GM19023 (cell line): ENCODE data around the gene AFAP1L2.

ENCODE experiments used
- ATAC-seq: cut with Tn5 transposase; IDR thresholded peaks from one replicate; pipeline ENCODE4 v1.9.1; 2021; ENCODE audit warnings: mild to moderate bottlenecking, moderate library complexity; ENCODE audit not compliant: unreplicated experiment

AFAP1L2 gene, protein sequence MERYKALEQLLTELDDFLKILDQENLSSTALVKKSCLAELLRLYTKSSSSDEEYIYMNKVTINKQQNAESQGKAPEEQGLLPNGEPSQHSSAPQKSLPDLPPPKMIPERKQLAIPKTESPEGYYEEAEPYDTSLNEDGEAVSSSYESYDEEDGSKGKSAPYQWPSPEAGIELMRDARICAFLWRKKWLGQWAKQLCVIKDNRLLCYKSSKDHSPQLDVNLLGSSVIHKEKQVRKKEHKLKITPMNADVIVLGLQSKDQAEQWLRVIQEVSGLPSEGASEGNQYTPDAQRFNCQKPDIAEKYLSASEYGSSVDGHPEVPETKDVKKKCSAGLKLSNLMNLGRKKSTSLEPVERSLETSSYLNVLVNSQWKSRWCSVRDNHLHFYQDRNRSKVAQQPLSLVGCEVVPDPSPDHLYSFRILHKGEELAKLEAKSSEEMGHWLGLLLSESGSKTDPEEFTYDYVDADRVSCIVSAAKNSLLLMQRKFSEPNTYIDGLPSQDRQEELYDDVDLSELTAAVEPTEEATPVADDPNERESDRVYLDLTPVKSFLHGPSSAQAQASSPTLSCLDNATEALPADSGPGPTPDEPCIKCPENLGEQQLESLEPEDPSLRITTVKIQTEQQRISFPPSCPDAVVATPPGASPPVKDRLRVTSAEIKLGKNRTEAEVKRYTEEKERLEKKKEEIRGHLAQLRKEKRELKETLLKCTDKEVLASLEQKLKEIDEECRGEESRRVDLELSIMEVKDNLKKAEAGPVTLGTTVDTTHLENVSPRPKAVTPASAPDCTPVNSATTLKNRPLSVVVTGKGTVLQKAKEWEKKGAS

GRCh38 chr10:114404171-114405010, at the start of gene AFAP1L2:
Gene AFAP1L2, minus strand, starts transcription at chr10:114404502. Its CDS starts 47 bp downstream, at chr10:114404455.
- no peak for ATAC-seq

- no peak for ATAC-seq
Measured at GRCh38 chr10:114453576-114453975, 49.3 kb upstream of the AFAP1L2 start.

- ATAC-seq: no peak
Measured at GRCh38 chr10:114448897-114449296, 44.6 kb upstream of the AFAP1L2 start.

- no peak for ATAC-seq
Measured at GRCh38 chr10:114445332-114445731, 41.0 kb upstream of the AFAP1L2 start.

GRCh38 chr10:114444819-114445218, 40.5 kb upstream of the AFAP1L2 start:
- no peak for ATAC-seq

DNA sequence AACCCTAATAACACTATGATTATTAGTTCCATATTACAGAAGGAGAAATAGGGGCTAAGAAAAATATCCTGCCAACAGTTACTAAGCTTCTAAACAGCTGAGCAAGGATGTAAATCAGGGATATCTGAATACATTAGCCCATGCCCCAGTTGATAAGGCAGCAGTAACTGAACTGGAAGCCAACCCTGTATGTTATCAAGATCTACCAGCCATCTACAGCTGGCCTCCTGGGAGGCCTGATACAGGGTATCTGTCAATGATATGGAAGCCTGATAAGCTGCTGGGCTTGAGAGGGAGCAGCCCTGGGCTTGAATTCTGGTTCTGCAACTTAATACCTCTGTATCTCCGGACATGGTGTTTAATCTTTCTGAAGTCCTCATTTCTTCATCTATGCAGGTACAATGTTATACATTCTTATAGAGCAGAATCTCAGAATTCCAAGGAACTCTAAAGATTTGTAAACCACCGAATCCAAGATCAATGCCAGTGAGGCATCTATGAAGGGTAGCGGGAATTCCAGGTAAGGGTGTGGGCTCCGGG, 37.9 kb upstream of the AFAP1L2 start:
- no peak for ATAC-seq

- ATAC-seq: no peak
Measured at GRCh38 chr10:114441107-114441506, 36.8 kb upstream of the AFAP1L2 start.

DNA sequence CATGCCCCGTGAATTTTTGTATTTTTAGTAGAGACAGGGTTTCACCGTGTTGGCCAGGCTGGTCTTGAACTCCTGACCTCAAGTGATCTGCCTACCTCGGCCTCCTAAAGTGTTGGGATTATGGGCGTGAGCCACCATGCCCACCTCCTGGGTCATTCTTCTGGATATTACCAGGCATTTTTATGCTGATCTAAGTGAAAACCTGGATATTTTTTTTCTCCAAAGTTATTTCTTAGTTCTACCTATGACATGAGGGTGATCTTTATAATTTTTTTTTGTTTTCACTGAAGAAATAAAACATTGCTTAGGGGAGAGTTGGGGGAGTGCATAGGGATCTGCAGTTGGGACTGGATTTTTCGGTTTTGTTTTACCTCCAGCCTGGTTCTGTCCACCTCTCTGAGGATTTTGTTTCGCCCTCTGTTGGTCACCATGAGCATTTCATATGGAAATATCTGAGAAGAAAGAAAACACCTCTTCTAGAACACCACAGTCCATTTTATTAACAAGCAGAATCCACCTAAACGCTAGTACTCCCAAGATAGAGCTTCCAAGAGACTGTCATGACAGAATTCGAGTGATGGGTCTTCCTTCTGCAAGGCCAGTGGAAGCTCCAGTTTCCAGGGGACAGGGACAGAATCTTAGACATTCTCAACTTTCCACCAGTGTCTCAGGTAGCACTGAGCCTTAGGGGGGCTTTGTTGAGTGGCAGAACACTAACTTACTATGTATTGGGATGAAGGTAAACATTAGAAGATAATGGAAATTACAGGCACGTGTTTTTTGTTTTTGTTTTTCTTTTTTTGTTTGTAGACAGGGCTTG, 33.4 kb upstream of the AFAP1L2 start:
- ATAC-seq: no peak

DNA sequence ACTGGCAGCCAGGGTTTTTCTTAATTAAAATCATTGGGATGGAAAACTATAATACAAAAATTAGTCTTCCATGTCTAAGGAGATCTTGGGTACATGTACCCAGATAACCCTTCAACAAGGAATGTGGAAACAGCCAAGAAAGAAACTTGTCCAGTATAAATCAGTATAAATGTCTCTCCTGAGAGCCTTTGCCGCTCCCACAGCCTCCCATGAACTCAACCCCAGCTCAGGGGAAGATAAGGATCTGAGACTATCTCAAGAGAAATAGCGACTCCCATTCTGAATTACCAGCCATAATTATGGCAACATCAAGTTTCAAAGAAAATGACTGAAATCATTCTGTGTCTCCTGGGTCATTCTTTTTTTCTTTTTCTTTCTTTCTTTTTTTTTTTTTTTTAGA, 32.6 kb upstream of the AFAP1L2 start:
- ATAC-seq: no peak

DNA sequence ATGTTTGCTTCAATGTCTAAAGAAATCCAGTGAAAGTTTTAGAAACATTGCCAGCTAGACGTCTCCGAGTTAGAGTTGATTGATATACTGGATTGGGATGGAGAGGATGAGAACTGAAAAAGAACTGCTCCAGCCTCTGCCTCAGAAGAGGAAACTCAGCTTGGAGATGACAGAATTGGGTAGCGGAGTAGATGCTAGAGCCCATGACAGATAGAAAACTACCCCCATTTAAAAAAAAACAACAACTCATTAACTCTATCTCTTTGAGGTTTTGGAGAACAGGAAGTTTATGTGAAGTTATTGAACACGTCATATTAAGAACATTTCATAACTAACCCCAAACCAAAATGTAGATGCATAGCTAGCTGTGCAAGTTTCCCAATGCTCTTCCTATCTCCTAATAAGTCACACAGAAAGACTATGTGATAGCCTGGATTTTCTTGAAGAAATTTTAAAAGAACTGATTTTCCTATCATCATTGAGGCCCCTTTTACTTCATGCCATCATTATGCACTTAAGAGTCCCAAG, 28.3 kb upstream of the AFAP1L2 start:
- ATAC-seq: no peak

GRCh38 chr10:114431414-114432135, 27.3 kb upstream of the AFAP1L2 start:
- no peak for ATAC-seq

DNA sequence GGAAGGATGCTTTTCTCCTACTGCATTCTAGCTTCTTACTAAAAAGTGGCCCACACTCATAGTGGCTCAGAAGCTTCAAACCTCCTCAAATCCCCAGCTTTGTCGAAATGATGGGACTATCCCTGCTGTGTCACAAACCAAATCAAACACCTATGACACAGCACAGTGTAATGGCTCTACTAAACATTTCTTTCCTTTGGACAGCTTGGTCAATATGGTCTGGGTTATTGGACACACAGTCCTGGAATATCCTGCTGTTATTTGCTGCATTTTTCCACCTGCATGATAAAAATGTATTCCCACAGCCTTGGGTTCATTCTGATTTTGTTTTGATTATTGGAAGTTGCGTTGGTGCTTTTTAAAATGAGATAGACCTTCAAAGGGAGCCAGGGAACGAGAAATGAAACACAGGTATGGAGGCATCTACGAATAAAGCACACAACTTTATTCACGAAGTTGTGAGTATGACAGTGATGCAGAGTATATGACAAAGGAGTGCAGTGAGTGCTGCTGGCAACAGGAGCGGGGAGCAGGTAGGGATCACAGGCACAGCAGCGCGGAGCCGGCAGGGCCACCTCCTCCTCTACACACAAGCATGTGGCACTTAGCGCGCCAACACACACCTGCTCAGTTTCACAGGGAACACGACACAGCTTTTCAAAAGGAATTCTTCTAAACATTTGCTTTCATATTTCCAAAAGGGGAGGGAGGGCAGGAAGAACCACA, 26.5 kb upstream of the AFAP1L2 start:
- no peak for ATAC-seq

DNA sequence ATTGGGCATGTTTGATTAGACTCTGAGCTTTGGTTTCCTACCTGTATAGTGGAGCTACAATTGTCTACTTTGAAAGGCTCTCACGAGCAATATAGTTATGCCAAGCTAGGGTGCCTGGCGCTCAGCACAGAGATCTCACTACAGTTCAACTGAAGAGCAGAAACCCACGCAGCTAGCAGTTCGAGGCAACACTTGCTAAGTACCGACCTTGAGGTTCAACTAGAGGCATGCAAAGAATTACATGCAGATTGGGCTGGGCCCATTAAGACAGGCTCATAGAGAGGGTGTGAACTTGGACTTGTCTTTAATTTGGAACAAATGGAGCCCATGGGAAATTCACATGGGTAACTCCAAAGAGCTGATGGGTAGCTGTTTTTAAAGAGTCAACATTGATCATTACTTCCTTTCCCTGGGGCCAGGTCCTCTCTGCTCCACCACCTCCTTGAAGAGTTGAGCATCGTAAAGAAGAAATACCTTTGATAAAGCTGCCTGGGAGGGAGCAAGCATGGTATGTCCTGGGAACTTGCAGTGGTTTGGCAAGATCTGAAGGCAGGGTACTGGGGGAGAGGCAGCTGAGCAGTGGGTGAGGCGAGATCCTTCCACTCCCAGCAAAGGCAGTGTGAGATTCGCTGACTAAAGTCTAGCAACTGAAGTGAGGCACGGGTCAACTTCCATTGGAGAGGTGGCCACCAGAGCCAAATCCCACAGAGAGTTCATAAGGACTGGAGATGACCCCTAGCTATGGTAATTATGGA, 25.5 kb upstream of the AFAP1L2 start:
- ATAC-seq: no peak

- no peak for ATAC-seq
Measured at GRCh38 chr10:114427124-114427852, 23.0 kb upstream of the AFAP1L2 start.

- ATAC-seq: no peak
Measured at GRCh38 chr10:114426476-114426875, 22.2 kb upstream of the AFAP1L2 start.

- no peak for ATAC-seq
Measured at GRCh38 chr10:114420811-114421485, 16.6 kb upstream of the AFAP1L2 start.

GRCh38 chr10:114418109-114418508, 13.8 kb upstream of the AFAP1L2 start:
- no peak for ATAC-seq
